CD14-positive monocyte (primary cell): Measurements from ENCODE around the gene AATK. TPM values are rescaled to one million over a fixed set of nuclear protein-coding genes. Genes with fewer than 3 reads are reported as not detected.

ENCODE experiments used
- DNase-seq, 3 donors: peaks; one replicate each; pipeline ENCODE4 v3.0.0-alpha.2; 2011 to 2022
- H2AFZ ChIP-seq: 2 replicates; pipeline ENCODE4 v1.6.0; 2012; ENCODE audit warnings: mild to moderate bottlenecking, low read depth, low read length, inconsistent platforms; ENCODE audit not compliant: insufficient read depth, poor library complexity, severe bottlenecking
- H3K27ac ChIP-seq, 2 donors: 1 replicate in 1 of 2; 2 replicates in 1 of 2; pipeline ENCODE4 v1.5.1; 2012 to 2013; ENCODE audit warnings: low read length in 2 of 2, control low read depth in 1 of 2, inconsistent platforms in 1 of 2, low read depth in 1 of 2, mild to moderate bottlenecking in 1 of 2
- H3K27me3 ChIP-seq, 2 donors: one replicate each; pipeline versions ENCODE4 v1.6.0 to v1.6.1; 2011 to 2013; ENCODE audit warnings: low read length in 2 of 2; ENCODE audit not compliant: control insufficient read depth in 2 of 2, insufficient read depth in 2 of 2
- H3K36me3 ChIP-seq, 2 donors: replicated peaks in 1 of 2; 1 replicate in 1 of 2; 2 replicates in 1 of 2; pipeline versions ENCODE4 v1.5.1 to v1.6.1; 2012 to 2013; ENCODE audit warnings: low read length in 2 of 2, control low read depth in 1 of 2, inconsistent platforms in 1 of 2, mild to moderate bottlenecking in 1 of 2; ENCODE audit not compliant: insufficient read depth in 2 of 2, control insufficient read depth in 1 of 2
- H3K4me1 ChIP-seq, 2 donors: 1 replicate in 1 of 2; 2 replicates in 1 of 2; pipeline versions ENCODE4 v1.5.1 to v1.6.1; 2012 to 2013; ENCODE audit warnings: low read length in 2 of 2, control low read depth in 1 of 2, inconsistent platforms in 1 of 2, mild to moderate bottlenecking in 1 of 2, moderate library complexity in 1 of 2; ENCODE audit not compliant: insufficient read depth in 2 of 2, control insufficient read depth in 1 of 2
- H3K4me2 ChIP-seq: replicated peaks from 2 replicates; pipeline ENCODE3; 2012; ENCODE audit warnings: low read length, moderate library complexity, mild to moderate bottlenecking; ENCODE audit not compliant: poor library complexity, severe bottlenecking; ENCODE audit errors: extremely low read depth
- H3K4me3 ChIP-seq, 3 experiments: fragments of 200-600 bp in 1 of 3; sonication (generic) in 1 of 3; replicated peaks in 1 of 3; 1 replicate in 2 of 3; 2 replicates in 1 of 3; pipeline ENCODE4 v1.5.1; 2011 to 2013; ENCODE audit warnings: low read length in 3 of 3, mild to moderate bottlenecking in 3 of 3, control low read depth in 2 of 3, low read depth in 2 of 3, inconsistent platforms in 1 of 3, moderate library complexity in 1 of 3
- H3K79me2 ChIP-seq: 2 replicates; pipeline ENCODE4 v1.6.0; 2012; ENCODE audit warnings: mild to moderate bottlenecking, control low read depth, inconsistent platforms, low read length, moderate library complexity; ENCODE audit not compliant: insufficient read depth
- H3K9ac ChIP-seq: 2 replicates; pipeline ENCODE4 v1.6.0; 2017; ENCODE audit warnings: low read length, mild to moderate bottlenecking; ENCODE audit not compliant: insufficient read depth, poor library complexity, severe bottlenecking
- H3K9me3 ChIP-seq, 2 donors: replicated peaks in 1 of 2; 1 replicate in 1 of 2; 2 replicates in 1 of 2; pipeline versions ENCODE4 v1.5.1 to v1.6.1; 2012 to 2013; ENCODE audit warnings: low read length in 2 of 2, control low read depth in 1 of 2; ENCODE audit not compliant: control insufficient read depth in 1 of 2, insufficient read depth in 1 of 2
- H4K20me1 ChIP-seq: 2 replicates; pipeline ENCODE4 v1.6.0; 2012; ENCODE audit warnings: mild to moderate bottlenecking, low read length, control low read depth, moderate library complexity; ENCODE audit not compliant: insufficient read depth
- H3K27ac Mint-ChIP-seq, 7 donors: one replicate each; pipeline ENCODE4 v1.8.0; 2020; ENCODE audit warnings: mild to moderate bottlenecking in 7 of 7, mixed read lengths in 7 of 7, moderate library complexity in 6 of 7, inconsistent platforms in 2 of 7
- H3K27me3 Mint-ChIP-seq, 3 donors: one replicate each; pipeline ENCODE4 v1.8.0; 2021 to 2022; ENCODE audit warnings: low read depth in 3 of 3, mild to moderate bottlenecking in 3 of 3, mixed read lengths in 3 of 3, moderate library complexity in 3 of 3, inconsistent platforms in 1 of 3
- H3K36me3 Mint-ChIP-seq, 2 donors: one replicate each; pipeline ENCODE4 v1.8.0; 2020; ENCODE audit warnings: mixed read lengths in 2 of 2, inconsistent platforms in 1 of 2, mild to moderate bottlenecking in 1 of 2
- H3K4me1 Mint-ChIP-seq: one replicate; pipeline ENCODE4 v1.8.0; 2020; ENCODE audit warnings: mild to moderate bottlenecking, mixed read lengths
- H3K4me3 Mint-ChIP-seq, 2 donors: one replicate each; pipeline ENCODE4 v1.8.0; 2020; ENCODE audit warnings: mild to moderate bottlenecking in 2 of 2, mixed read lengths in 2 of 2, moderate library complexity in 1 of 2
- H3K9me3 Mint-ChIP-seq, 7 donors: one replicate each; pipeline ENCODE4 v1.8.0; 2020 to 2022; ENCODE audit warnings: mixed read lengths in 7 of 7, mild to moderate bottlenecking in 6 of 7, moderate library complexity in 6 of 7, inconsistent platforms in 2 of 7
- WGBS: methylation state at CpG from one replicate; pipeline ENCODE4 v1.1.5; 2013; ENCODE audit warnings: missing lambda C conversion rate; ENCODE audit not compliant: insufficient coverage; 5-methylcytosine and 5-hydroxymethylcytosine counted together
- intact Hi-C, 2 donors: fragments of 100-400 bp; cut with micrococcal nuclease; formaldehyde crosslinking; loops; one replicate each; pipeline versions ENCODE4 v1.15.0 to v1.15.1; 2023
- polyA plus RNA-seq, 3 donors: library from polyadenylated mRNA; depleted of rRNA in 1 of 3; unstranded in 2 of 3; stranded (reverse) in 1 of 3; fragments of 300-500 nt in 2 of 3; fragments of >200 nt in 1 of 3; fragmentation: Illumina TruSeq in 2 of 3; gene quantifications; 1 replicate in 2 of 3; 2 replicates in 1 of 3; pipeline ENCODE4 v1.2.3, GENCODE V29; 2012 to 2021
- TF ChIP-seq, protein P1 (sequence below): fragments of 200-600 bp; IDR thresholded peaks from one replicate; pipeline ENCODE4 v1.8.0; 2022; ENCODE audit warnings: antibody characterized with exemption, mild to moderate bottlenecking

Gene AATK
- polyA plus RNA-seq, 3 donors = 0.93 to 15.3 (median 2.0) TPM

DNA sequence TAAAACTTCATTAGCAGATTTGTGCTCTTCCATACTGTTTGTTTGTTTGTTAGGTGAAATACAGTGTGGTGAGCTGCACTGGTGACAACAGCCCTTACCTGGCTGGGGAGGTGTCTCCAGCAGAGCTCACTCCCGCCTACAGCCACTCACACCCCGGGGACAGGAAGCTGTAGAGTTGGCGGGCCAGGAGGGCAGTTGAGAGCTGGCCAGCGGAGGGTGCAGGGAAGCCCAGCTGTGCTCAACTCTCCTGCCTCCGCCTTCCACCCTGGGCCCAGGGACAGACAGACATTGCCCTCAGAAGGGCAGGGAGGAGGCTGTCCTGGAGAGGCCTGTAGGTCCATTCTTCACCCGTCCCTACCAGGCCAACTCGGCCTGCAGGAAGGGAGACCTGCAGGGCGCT is 49.3 kb downstream of the AATK start:
- no peak overlapping the region for H3K4me3 Mint-ChIP-seq
- peaks cover 0 to 2% (median 0%) of the 10 kb centered on the region in 3 donors for H3K27me3 Mint-ChIP-seq
- intact Hi-C loops = no loop called here
- no peak overlapping the region for H3K27ac Mint-ChIP-seq
- peaks cover 13 to 15% of the 10 kb centered on the region in 2 donors for H3K36me3 Mint-ChIP-seq
- TF ChIP-seq, protein P1, sequence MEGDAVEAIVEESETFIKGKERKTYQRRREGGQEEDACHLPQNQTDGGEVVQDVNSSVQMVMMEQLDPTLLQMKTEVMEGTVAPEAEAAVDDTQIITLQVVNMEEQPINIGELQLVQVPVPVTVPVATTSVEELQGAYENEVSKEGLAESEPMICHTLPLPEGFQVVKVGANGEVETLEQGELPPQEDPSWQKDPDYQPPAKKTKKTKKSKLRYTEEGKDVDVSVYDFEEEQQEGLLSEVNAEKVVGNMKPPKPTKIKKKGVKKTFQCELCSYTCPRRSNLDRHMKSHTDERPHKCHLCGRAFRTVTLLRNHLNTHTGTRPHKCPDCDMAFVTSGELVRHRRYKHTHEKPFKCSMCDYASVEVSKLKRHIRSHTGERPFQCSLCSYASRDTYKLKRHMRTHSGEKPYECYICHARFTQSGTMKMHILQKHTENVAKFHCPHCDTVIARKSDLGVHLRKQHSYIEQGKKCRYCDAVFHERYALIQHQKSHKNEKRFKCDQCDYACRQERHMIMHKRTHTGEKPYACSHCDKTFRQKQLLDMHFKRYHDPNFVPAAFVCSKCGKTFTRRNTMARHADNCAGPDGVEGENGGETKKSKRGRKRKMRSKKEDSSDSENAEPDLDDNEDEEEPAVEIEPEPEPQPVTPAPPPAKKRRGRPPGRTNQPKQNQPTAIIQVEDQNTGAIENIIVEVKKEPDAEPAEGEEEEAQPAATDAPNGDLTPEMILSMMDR = no peak
- no peak overlapping the region for H3K9ac ChIP-seq
- no peak overlapping the region for H3K4me2 ChIP-seq
- DNase-seq = no peak
- no peak overlapping the region for H3K4me3 ChIP-seq
- H3K9me3 ChIP-seq = no peaks in the 10 kb centered on the region
- peaks cover 6 to 8% of the 10 kb centered on the region in 2 donors for H3K4me1 ChIP-seq
- H4K20me1 ChIP-seq = peaks cover 41% of the 10 kb centered on the region
- no peaks in the 10 kb centered on the region for H3K27me3 ChIP-seq
- no peak overlapping the region for H2AFZ ChIP-seq
- H3K9me3 Mint-ChIP-seq = no peaks in the 10 kb centered on the region
- H3K27ac ChIP-seq = no peak overlapping the region
- no peaks in the 10 kb centered on the region for H3K79me2 ChIP-seq
- WGBS = 93% methylated on average over 5 of the region's 8 CpGs
- H3K36me3 ChIP-seq = peaks cover 10 to 30% of the 10 kb centered on the region in 2 donors
- H3K4me1 Mint-ChIP-seq = peaks cover 7% of the 10 kb centered on the region

DNA sequence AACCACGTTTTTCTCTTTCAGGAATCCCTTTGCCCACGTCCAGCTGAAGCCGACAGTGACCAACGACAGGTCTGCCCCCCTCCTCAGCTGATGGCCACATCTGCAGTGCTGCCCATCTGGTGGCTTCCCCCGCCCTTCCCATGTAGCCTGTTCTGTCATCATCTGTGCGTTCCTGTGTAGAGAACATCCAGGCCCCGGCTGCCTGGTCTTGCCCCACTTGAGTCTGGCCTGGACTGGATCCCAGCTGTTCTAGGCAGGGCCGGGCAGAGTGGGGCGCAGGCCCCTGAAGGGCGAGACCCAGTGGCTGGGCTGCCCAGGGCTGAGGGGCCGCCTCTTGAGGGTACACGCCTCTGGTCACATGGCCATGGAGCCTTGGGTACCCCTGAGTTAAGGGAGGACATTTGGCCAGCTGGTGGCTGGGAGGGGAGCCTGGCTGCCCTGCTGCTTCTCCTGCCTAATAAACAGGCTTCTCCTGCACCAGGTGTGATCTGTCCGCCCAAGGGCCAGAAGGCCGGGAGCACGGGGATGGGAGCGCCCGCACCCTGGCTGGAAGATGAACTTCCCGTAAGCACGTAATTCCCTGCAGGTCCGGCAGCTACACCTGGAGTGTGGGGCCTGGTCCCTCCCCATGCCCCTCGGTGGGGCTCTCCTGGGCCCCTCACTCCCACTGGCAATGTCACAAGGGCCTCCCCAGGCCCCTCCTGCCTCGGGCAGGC is 50.1 kb downstream of the AATK start:
- H3K36me3 Mint-ChIP-seq = peaks cover 9 to 11% of the 10 kb centered on the region in 2 donors
- intact Hi-C loops = no loop called here
- Histone ChIP-seq H2AFZ (no peak overlapping the region), H3K9ac (no peak overlapping the region), H3K4me3 (no peak overlapping the region), H3K79me2 (no peaks in the 10 kb centered on the region), H4K20me1 (peaks cover 41% of the 10 kb centered on the region), H3K27me3 (no peaks in the 10 kb centered on the region), H3K27ac (no peak overlapping the region), H3K9me3 (no peaks in the 10 kb centered on the region), H3K4me1 (peaks cover 6 to 8% of the 10 kb centered on the region in 2 donors), H3K36me3 (peaks cover 5 to 23% of the 10 kb centered on the region in 2 donors), H3K4me2 (no peak overlapping the region)
- peaks cover 7% of the 10 kb centered on the region for H3K4me1 Mint-ChIP-seq
- H3K9me3 Mint-ChIP-seq = no peaks in the 10 kb centered on the region
- DNase-seq = no peak
- peaks cover 0 to 2% (median 0%) of the 10 kb centered on the region in 3 donors for H3K27me3 Mint-ChIP-seq
- peak overlapping the region in 1 of 7 donors; percentile 31 for H3K27ac Mint-ChIP-seq
- TF ChIP-seq, protein P1 = no peak
- H3K4me3 Mint-ChIP-seq = no peak overlapping the region
- WGBS = 91% methylated on average over 21 of the region's 22 CpGs
